Keratinocyte (primary cell): ENCODE results near the gene AFF2. TPM values are rescaled to one million over a fixed set of nuclear protein-coding genes. Genes with fewer than 3 reads are reported as not detected.

Source experiments
- DNase-seq: peaks from one replicate; pipeline ENCODE4 v3.0.0-alpha.2; 2011; ENCODE audit warnings: low read depth, missing footprints, low spot score
- FAIRE-seq: peaks from 2 replicates; lab custom pipeline; 2011; peaks lifted over from hg19 to GRCh38; lab: Jason Lieb, UNC
- H2AFZ ChIP-seq: 2 replicates; pipeline ENCODE4 v1.6.0; 2012; ENCODE audit warnings: low read length, control low read depth, inconsistent platforms; ENCODE audit not compliant: control insufficient read depth
- H3K27ac ChIP-seq: 2 replicates; pipeline ENCODE4 v1.5.1; 2011; ENCODE audit warnings: low read length; ENCODE audit not compliant: control insufficient read depth, insufficient read depth
- H3K27me3 ChIP-seq: 3 replicates; pipeline ENCODE4 v1.6.0; 2011; ENCODE audit warnings: low read length; ENCODE audit not compliant: control insufficient read depth, insufficient read depth; ENCODE audit errors: extremely low read depth
- H3K36me3 ChIP-seq, 2 experiments: 2 replicates in 1 of 2; 3 replicates in 1 of 2; pipeline ENCODE4 v1.5.1; 2011; ENCODE audit warnings: low read length in 2 of 2, mild to moderate bottlenecking in 1 of 2; ENCODE audit not compliant: control insufficient read depth in 2 of 2, insufficient read depth in 2 of 2; ENCODE audit errors: extremely low read depth in 1 of 2
- H3K4me1 ChIP-seq: 3 replicates; pipeline ENCODE4 v1.5.1; 2011; ENCODE audit warnings: low read length; ENCODE audit not compliant: control insufficient read depth, insufficient read depth; ENCODE audit errors: extremely low read depth
- H3K4me2 ChIP-seq: 3 replicates; pipeline ENCODE4 v1.6.0; 2011; ENCODE audit warnings: low read depth, low read length; ENCODE audit not compliant: control insufficient read depth, insufficient read depth; ENCODE audit errors: extremely low read depth
- H3K4me3 ChIP-seq, 3 experiments: fragments of 200-600 bp in 1 of 3; sonication (generic) in 1 of 3; 2 replicates in 2 of 3; 3 replicates in 1 of 3; pipeline ENCODE4 v1.5.1; 2011 to 2016; ENCODE audit warnings: low read length in 3 of 3, mild to moderate bottlenecking in 3 of 3, control low read depth in 2 of 3, inconsistent platforms in 1 of 3, low read depth in 1 of 3, mixed read lengths in 1 of 3, mixed run types in 1 of 3, moderate library complexity in 1 of 3; ENCODE audit not compliant: control insufficient read depth in 2 of 3, insufficient read depth in 2 of 3; ENCODE audit errors: extremely low read depth in 1 of 3
- H3K79me2 ChIP-seq: 2 replicates; pipeline ENCODE4 v1.6.0; 2012; ENCODE audit warnings: low read length; ENCODE audit not compliant: control insufficient read depth, insufficient read depth
- H3K9ac ChIP-seq: 3 replicates; pipeline ENCODE4 v1.6.0; 2011; ENCODE audit warnings: low read length; ENCODE audit not compliant: control insufficient read depth, insufficient read depth; ENCODE audit errors: extremely low read depth
- H3K9me1 ChIP-seq: 3 replicates; pipeline ENCODE4 v1.6.0; 2011; ENCODE audit warnings: low read length; ENCODE audit not compliant: control insufficient read depth, insufficient read depth; ENCODE audit errors: extremely low read depth
- H3K9me3 ChIP-seq: 2 replicates; pipeline ENCODE4 v1.5.1; 2012; ENCODE audit warnings: low read depth, low read length; ENCODE audit not compliant: control insufficient read depth
- H4K20me1 ChIP-seq: 3 replicates; pipeline ENCODE4 v1.6.0; 2011; ENCODE audit warnings: low read length; ENCODE audit not compliant: control insufficient read depth, insufficient read depth; ENCODE audit errors: extremely low read depth
- CTCF ChIP-seq, 3 experiments: IDR thresholded peaks in 1 of 3; conservative IDR thresholded peaks in 1 of 3; optimal IDR thresholded peaks in 1 of 3; 2 replicates in 2 of 3; 3 replicates in 1 of 3; pipeline versions ENCODE3 to v1.5.1; 2011; ENCODE audit warnings: low read length in 3 of 3, mild to moderate bottlenecking in 3 of 3, moderate library complexity in 2 of 3, control low read depth in 1 of 3, inconsistent platforms in 1 of 3; ENCODE audit not compliant: insufficient read depth in 2 of 3; ENCODE audit errors: extremely low read depth in 1 of 3
- EZH2 ChIP-seq: IDR thresholded peaks from one replicate; pipeline ENCODE4 v1.6.1; 2012; ENCODE audit warnings: inconsistent platforms, mild to moderate bottlenecking, low read length, moderate library complexity
- dilution Hi-C: fragments of 300-500 bp; cut with MboI; formaldehyde crosslinking; loops from one replicate; pipeline ENCODE4 v1.7.0; 2020; ENCODE audit warnings: low sequenced_read_pairs; ENCODE audit not compliant: extremely low pct_ligation_motif_present
- polyA plus RNA-seq, 5 experiments: library from polyadenylated mRNA; depleted of rRNA in 3 of 5; stranded (reverse) in 3 of 5; stranded (forward) in 1 of 5; unstranded in 1 of 5; fragments of >200 nt; gene quantifications; 1 replicate in 1 of 5; 2 replicates in 3 of 5; 3 replicates in 1 of 5; pipeline versions ENCODE4 v1.2.1 to v1.2.3, GENCODE V29; 2011 to 2012; ENCODE audit warnings: missing spikeins in 2 of 5, low read depth in 1 of 5, low replicate concordance in 1 of 5

The AFF2 gene
- polyA plus RNA-seq, 1 donor (not counting 4 experiments of a cell fraction or from before 2014, with no cell fraction given) = 0.01 TPM

GRCh38 chrX:149002320-149002719, 501.9 kb downstream of the AFF2 start:
- TF ChIP-seq EZH2 = no peak
- no peak for TF ChIP-seq CTCF (optimal IDR thresholded peaks at IDR 0.05 in 1 of 3, IDR thresholded peaks at IDR 0.05 in 1 of 3, conservative IDR thresholded peaks at IDR 0.05 in 1 of 3; ENCODE audit: extremely low read depth in 1 of 3, insufficient read depth in 2 of 3, low read length in 3 of 3)
- no peaks in the 10 kb centered on the region for H3K27me3 ChIP-seq
- H2AFZ ChIP-seq = no peak overlapping the region
- H3K4me3 ChIP-seq = no peak overlapping the region
- dilution Hi-C loops = no loop called here
- FAIRE-seq (no peak), DNase-seq (no peak)
- H3K9ac ChIP-seq = no peak overlapping the region
- H3K4me1 ChIP-seq = no peaks in the 10 kb centered on the region
- H3K79me2 ChIP-seq = no peaks in the 10 kb centered on the region
- no peaks in the 10 kb centered on the region for H3K9me3 ChIP-seq
- no peaks in the 10 kb centered on the region for H3K9me1 ChIP-seq
- no peak overlapping the region for H3K27ac ChIP-seq
- no peak overlapping the region for H3K4me2 ChIP-seq
- H3K36me3 ChIP-seq = no peaks in the 10 kb centered on the region
- no peaks in the 10 kb centered on the region for H4K20me1 ChIP-seq

GRCh38 chrX:149003863-149004660, 503.6 kb downstream of the AFF2 start:
- no peak for TF ChIP-seq EZH2
- no peak for TF ChIP-seq CTCF (optimal IDR thresholded peaks at IDR 0.05 in 1 of 3, IDR thresholded peaks at IDR 0.05 in 1 of 3, conservative IDR thresholded peaks at IDR 0.05 in 1 of 3; ENCODE audit: extremely low read depth in 1 of 3, insufficient read depth in 2 of 3, low read length in 3 of 3)
- no peaks in the 10 kb centered on the region for H3K9me3 ChIP-seq
- H3K27me3 ChIP-seq = no peaks in the 10 kb centered on the region
- no peaks in the 10 kb centered on the region for H3K4me1 ChIP-seq
- H2AFZ ChIP-seq = no peak overlapping the region
- dilution Hi-C loops = no loop called here
- no peaks in the 10 kb centered on the region for H4K20me1 ChIP-seq
- no peak for DNase-seq
- no peak overlapping the region for H3K27ac ChIP-seq
- no peak overlapping the region for H3K4me2 ChIP-seq
- H3K79me2 ChIP-seq = no peaks in the 10 kb centered on the region
- FAIRE-seq = no peak
- H3K9me1 ChIP-seq = no peaks in the 10 kb centered on the region
- H3K9ac ChIP-seq = no peak overlapping the region
- no peaks in the 10 kb centered on the region for H3K36me3 ChIP-seq
- no peak overlapping the region for H3K4me3 ChIP-seq
